Measurements from ENCODE around the gene KRT1.

DNA sequence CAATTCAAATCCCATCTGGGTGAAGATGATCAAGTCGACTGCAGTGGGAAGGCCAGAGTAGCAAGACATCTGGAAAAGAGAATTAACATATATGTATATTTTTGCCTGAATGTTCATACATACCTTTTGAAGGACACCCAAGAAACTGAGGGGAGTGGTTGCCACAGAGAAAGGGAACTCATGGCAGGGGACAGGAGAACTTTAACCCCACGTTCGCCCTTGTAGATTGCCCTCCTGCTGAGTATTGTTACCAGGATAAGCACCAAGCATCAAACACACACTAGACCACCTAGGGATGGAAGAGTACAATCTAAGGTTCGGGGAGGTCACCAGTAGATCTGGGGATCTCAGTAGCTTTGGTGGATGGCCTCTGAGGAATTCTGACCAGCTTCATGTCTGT is 9.7 kb downstream of the KRT1 start:
- TF ChIP-seq CTCF (IDR thresholded peaks at IDR 0.05): no peak
- no peak for TF ChIP-seq POLR2A (IDR thresholded peaks at IDR 0.05)
